ENCODE data around the gene CD93. TPM values are rescaled to one million over a fixed set of nuclear protein-coding genes. Genes with fewer than 3 reads are reported as not detected.

The CD93 gene
- total RNA-seq, 2 experiments from 2014 or later: 0.11 TPM

DNA sequence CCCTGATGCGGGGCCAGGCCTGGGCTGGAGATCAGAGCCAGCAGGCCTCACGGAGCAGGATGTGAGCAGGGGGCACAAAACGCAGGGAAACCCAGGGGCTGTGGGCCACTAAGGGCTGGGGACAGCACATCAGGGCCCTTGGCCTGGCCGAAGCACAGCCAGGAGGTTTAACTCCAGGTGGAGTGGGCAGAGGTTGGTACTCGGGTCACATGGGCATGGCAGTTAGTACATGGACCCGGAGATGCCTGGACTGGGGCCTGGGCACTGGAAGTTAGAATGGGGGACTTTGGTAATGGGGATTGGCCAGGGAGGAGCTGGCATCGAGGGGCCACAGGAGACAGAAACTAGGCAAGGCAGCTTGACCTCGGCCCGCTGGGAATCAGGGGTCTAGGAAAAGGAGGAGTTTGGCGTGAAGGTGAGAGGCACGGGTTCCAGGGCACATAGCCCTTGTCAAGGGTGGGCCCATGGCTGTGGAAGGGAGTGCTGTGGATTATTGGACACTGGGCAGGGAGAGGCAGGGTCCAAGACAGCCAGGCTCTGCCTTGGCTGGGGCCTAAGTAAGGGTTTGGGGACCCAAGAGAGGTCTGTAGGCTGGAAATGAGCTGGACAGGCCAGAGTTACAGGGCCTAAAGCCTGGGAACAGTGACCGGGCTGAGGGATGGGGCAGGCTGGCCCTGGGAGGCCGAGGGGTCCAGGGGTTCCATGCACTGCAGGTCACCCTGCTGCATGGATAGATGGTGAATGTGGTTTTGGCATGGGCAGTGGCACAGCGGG lies 41.6 kb upstream of the CD93 start:
- Mint-ChIP-seq H3K4me3 (no peak overlapping the region), H3K9me3 (no peaks in the 10 kb centered on the region), H3K4me1 (ENCODE audit: low read depth) (no peaks in the 10 kb centered on the region), H3K27ac (no peak overlapping the region), H3K36me3 (ENCODE audit: low read depth) (no peaks in the 10 kb centered on the region), H3K27me3 (no peaks in the 10 kb centered on the region)
- intact Hi-C loops (cut with micrococcal nuclease): no loop called here
- TF ChIP-seq, protein P1, sequence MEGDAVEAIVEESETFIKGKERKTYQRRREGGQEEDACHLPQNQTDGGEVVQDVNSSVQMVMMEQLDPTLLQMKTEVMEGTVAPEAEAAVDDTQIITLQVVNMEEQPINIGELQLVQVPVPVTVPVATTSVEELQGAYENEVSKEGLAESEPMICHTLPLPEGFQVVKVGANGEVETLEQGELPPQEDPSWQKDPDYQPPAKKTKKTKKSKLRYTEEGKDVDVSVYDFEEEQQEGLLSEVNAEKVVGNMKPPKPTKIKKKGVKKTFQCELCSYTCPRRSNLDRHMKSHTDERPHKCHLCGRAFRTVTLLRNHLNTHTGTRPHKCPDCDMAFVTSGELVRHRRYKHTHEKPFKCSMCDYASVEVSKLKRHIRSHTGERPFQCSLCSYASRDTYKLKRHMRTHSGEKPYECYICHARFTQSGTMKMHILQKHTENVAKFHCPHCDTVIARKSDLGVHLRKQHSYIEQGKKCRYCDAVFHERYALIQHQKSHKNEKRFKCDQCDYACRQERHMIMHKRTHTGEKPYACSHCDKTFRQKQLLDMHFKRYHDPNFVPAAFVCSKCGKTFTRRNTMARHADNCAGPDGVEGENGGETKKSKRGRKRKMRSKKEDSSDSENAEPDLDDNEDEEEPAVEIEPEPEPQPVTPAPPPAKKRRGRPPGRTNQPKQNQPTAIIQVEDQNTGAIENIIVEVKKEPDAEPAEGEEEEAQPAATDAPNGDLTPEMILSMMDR (IDR thresholded peaks at IDR 0.05): no peak
- POLR2A ChIA-PET: no interaction called here
- no peak for ATAC-seq
- DNase-seq: no peak
- CTCF ChIA-PET: no interaction called here

DNA sequence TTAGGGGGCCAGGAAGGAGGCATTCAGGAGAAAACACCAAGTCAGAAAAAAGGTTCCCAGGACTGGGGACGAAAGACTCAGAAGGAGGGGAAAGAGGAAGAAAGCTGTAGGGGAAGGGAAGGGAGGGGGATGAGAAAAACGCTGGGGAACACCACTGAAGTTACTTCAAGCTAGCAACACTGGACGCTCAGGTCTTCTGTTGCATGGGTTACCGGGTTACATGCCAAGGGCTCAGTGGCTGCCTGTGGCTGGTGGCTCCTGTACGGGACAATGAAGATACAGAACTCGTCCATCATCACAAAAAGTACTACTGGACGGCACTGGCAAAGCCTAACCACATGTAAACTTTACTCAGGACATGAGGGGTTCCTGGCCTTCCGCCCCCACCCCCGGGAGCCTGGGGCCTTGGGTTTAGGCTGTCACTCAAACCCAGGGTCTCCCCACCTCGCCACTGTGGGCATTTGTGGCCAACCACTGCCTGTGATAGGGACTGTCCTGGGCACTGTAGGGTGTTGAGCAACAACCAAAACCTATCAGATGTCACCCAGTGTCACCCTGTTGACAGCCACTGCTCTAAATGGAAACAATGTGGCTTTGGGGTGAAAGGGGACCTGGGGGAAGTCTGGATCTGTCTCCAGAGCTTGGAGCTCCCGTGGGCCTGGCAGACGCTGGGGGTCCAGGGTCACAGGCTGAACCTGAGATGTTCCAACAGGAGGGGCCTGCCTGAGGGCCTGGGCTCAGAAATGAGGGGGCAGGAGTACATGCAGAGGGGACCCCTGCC lies 40.3 kb upstream of the CD93 start:
- ATAC-seq: no peak
- TF ChIP-seq, protein P1 (IDR thresholded peaks at IDR 0.05): no peak

DNA sequence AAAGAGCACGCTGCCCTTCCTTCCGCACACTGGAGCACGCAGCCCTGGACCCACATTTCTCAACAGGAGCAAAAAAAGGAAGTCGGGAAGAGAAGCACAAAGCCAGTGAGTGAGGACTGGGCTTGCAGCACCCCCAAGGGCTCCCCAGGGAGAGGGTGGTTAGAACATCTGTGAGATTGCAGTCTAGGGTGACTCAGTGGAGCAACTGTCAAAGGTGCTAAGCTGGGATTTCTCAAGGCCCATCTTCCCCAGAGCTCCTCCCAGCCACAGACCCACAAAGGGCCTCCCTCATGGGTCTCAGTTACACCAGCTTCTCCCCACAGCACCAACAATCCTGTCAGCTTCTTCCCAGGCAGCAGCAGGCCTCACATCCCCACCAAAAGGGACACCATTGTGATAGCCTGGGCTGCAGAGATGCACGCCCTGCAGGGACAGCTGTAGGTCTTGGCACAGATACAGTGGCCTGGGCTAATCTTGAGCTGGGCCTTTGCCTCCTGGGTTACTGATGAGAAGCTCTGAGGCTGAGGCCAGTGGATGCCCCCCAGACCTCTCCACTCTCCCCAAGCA lies 39.6 kb upstream of the CD93 start:
- DNase-seq (no peak), ATAC-seq (no peak)
- CTCF ChIA-PET: no interaction called here
- Mint-ChIP-seq H3K27ac (no peak overlapping the region), H3K9me3 (no peaks in the 10 kb centered on the region), H3K27me3 (no peaks in the 10 kb centered on the region), H3K36me3 (ENCODE audit: low read depth) (no peaks in the 10 kb centered on the region), H3K4me1 (ENCODE audit: low read depth) (no peaks in the 10 kb centered on the region), H3K4me3 (no peak overlapping the region)
- TF ChIP-seq, protein P1 (IDR thresholded peaks at IDR 0.05): no peak
- POLR2A ChIA-PET: no interaction called here
- intact Hi-C loops (cut with micrococcal nuclease): no loop called here

More for the DNA sequence above, 40.3 kb upstream of the CD93 start:
- H3K9me3 Mint-ChIP-seq: no peaks in the 10 kb centered on the region
- ChIA-PET POLR2A (no interaction called here), CTCF (no interaction called here)
- no peaks in the 10 kb centered on the region for H3K36me3 Mint-ChIP-seq (ENCODE audit: low read depth)
- H3K4me1 Mint-ChIP-seq (ENCODE audit: low read depth): no peaks in the 10 kb centered on the region
- DNase-seq: no peak
- no peak overlapping the region for H3K4me3 Mint-ChIP-seq
- no peaks in the 10 kb centered on the region for H3K27me3 Mint-ChIP-seq
- intact Hi-C loops (cut with micrococcal nuclease): no loop called here
- no peak overlapping the region for H3K27ac Mint-ChIP-seq

DNA sequence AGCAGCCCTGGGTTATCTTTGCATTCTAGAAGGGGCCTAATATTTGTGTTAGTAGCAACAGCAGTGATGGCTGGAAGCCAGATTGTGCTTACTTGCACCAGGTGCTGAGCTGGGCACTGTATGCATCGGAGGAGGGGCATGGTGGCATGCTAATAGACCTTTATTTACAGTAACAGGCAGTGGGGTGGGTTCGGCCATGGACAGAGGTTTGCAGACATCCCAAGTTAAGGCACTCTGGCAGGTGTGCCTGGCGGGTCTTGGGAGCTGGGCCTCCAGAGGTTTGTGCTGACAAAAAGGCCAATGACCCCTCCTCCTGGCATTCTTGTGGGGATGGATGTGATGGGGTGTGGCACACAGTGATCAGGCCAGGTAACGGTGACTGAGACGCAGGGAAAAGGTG lies 39.0 kb upstream of the CD93 start:
- H3K36me3 Mint-ChIP-seq (ENCODE audit: low read depth): no peaks in the 10 kb centered on the region
- ChIA-PET CTCF (no interaction called here), POLR2A (no interaction called here)
- no peak for DNase-seq
- H3K9me3 Mint-ChIP-seq: no peaks in the 10 kb centered on the region
- H3K27me3 Mint-ChIP-seq: no peaks in the 10 kb centered on the region
- TF ChIP-seq, protein P1 (IDR thresholded peaks at IDR 0.05): no peak
- H3K4me3 Mint-ChIP-seq: no peak overlapping the region
- ATAC-seq: no peak
- H3K27ac Mint-ChIP-seq: no peak overlapping the region
- H3K4me1 Mint-ChIP-seq (ENCODE audit: low read depth): no peaks in the 10 kb centered on the region
- intact Hi-C loops (cut with micrococcal nuclease): no loop called here

DNA sequence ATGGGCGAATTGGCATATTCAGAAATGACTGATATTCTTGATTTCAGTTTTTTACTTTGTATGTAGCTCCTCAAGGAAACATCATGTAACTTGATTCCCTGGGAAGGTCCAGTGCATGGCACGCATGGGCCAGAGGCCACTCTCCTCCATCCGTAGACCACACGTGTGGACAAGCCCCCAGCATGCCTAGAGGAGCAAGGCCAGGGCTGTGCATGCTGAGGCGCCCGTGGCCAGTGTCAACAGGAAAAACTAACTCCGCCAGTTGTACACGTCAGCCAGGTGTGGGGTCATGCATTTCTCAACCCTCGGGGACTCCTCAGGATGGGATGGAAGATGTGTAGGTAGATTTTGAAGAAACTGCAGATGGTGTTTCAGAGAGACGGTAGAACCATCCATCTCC lies 37.8 kb upstream of the CD93 start:
- H3K27me3 Mint-ChIP-seq: no peaks in the 10 kb centered on the region
- POLR2A ChIA-PET: no interaction called here
- H3K4me3 Mint-ChIP-seq: no peak overlapping the region
- CTCF ChIA-PET: no interaction called here
- DNase-seq (no peak), ATAC-seq (no peak)
- TF ChIP-seq, protein P1 (IDR thresholded peaks at IDR 0.05): no peak
- intact Hi-C loops (cut with micrococcal nuclease): no loop called here
- no peaks in the 10 kb centered on the region for H3K36me3 Mint-ChIP-seq (ENCODE audit: low read depth)
- H3K27ac Mint-ChIP-seq: no peak overlapping the region
- H3K4me1 Mint-ChIP-seq (ENCODE audit: low read depth): no peaks in the 10 kb centered on the region
- no peaks in the 10 kb centered on the region for H3K9me3 Mint-ChIP-seq

Data from activated CD8-positive, alpha-beta T cell treated with anti-CD3 and anti-CD28 coated beads for 36 hours (primary cell).